T-helper 17 cell (primary cell): ENCODE results near the gene DDX51. TPM values are rescaled to one million over a fixed set of nuclear protein-coding genes. Genes with fewer than 3 reads are reported as not detected.
"Not testable (repeated sequence)": the region's sequence is repeated elsewhere in the genome, so short reads cannot be mapped to it uniquely, and the experiment has no call there.

Experiments
- ATAC-seq: fragments of 150-1000 bp; cut with Tn5 transposase; 2 replicates; pipeline ENCODE4 v1.10.0; 2021; ENCODE audit warnings: mild to moderate bottlenecking, moderate library complexity
- DNase-seq, 3 donors: peaks; one replicate each; pipeline versions ENCODE4 v3.0.0 to v3.0.0-alpha.2; 2020 to 2021
- H3K9me3 ChIP-seq: one replicate; pipeline ENCODE4 v1.7.0; 2013; ENCODE audit warnings: low read length, mild to moderate bottlenecking; ENCODE audit not compliant: control insufficient read depth, poor library complexity, severe bottlenecking
- H3K27ac Mint-ChIP-seq: one replicate; pipeline ENCODE4 v1.8.0; 2022; ENCODE audit warnings: mild to moderate bottlenecking, moderate library complexity, mixed read lengths
- H3K27me3 Mint-ChIP-seq: one replicate; pipeline ENCODE4 v1.8.0; 2022; ENCODE audit warnings: mixed read lengths
- H3K36me3 Mint-ChIP-seq: one replicate; pipeline ENCODE4 v1.8.0; 2022; ENCODE audit warnings: low read depth, mixed read lengths
- H3K4me1 Mint-ChIP-seq: one replicate; pipeline ENCODE4 v1.8.0; 2022; ENCODE audit warnings: mild to moderate bottlenecking, mixed read lengths
- H3K4me3 Mint-ChIP-seq: one replicate; pipeline ENCODE4 v1.8.0; 2022; ENCODE audit warnings: mild to moderate bottlenecking, moderate library complexity, mixed read lengths
- total RNA-seq, 4 donors: library from RNA in 2 of 4; stranded (reverse) in 2 of 4; gene quantifications; one replicate each; pipeline ENCODE4 v1.2.3 and lab custom pipeline; 2022 to 2026

DDX51 gene
- total RNA-seq, 2 donors from 2014 or later = 38.2 to 40.9 TPM

- H3K4me3 Mint-ChIP-seq = no peak overlapping the region
- H3K27ac Mint-ChIP-seq = no peak overlapping the region
- no peak for ATAC-seq
- H3K36me3 Mint-ChIP-seq = no peaks in the 10 kb centered on the region
- peaks cover 3% of the 10 kb centered on the region for H3K4me1 Mint-ChIP-seq
- H3K27me3 Mint-ChIP-seq = no peaks in the 10 kb centered on the region
- no peaks in the 10 kb centered on the region for H3K9me3 ChIP-seq
- peak in 2 of 3 donors; percentile 5 to 12 for DNase-seq
These were observed 7.1 kb upstream of the DDX51 start for GRCh38 chr12:132151145-132151765.

- Mint-ChIP-seq H3K27me3 (no peaks in the 10 kb centered on the region), H3K36me3 (no peaks in the 10 kb centered on the region), H3K4me1 (peaks cover 6% of the 10 kb centered on the region), H3K27ac (no peak overlapping the region), H3K4me3 (no peak overlapping the region)
- no peaks in the 10 kb centered on the region for H3K9me3 ChIP-seq
- ATAC-seq = no peak
- peak in 1 of 3 donors; percentile 7 for DNase-seq
These were observed 6.6 kb upstream of the DDX51 start for GRCh38 chr12:132150780-132151144.

GRCh38 chr12:132149526-132149925 is 5.4 kb upstream of the DDX51 start:
- H3K9me3 ChIP-seq, H3K27ac Mint-ChIP-seq, H3K36me3 Mint-ChIP-seq, ATAC-seq, DNase-seq, H3K27me3 Mint-ChIP-seq, H3K4me3 Mint-ChIP-seq: not testable (repeated sequence)
- peaks cover 18% of the 10 kb centered on the region for H3K4me1 Mint-ChIP-seq

GRCh38 chr12:132148368-132149045 is 4.4 kb upstream of the DDX51 start:
- Mint-ChIP-seq H3K4me3 (no peak overlapping the region), H3K4me1 (peaks cover 21% of the 10 kb centered on the region), H3K27ac (no peak overlapping the region), H3K36me3 (peaks cover 3% of the 10 kb centered on the region), H3K27me3 (no peaks in the 10 kb centered on the region)
- ATAC-seq = no peak
- H3K9me3 ChIP-seq = no peaks in the 10 kb centered on the region
- no peak for DNase-seq

GRCh38 chr12:132147423-132148367 is 3.6 kb upstream of the DDX51 start:
- Mint-ChIP-seq H3K4me1 (peaks cover 24% of the 10 kb centered on the region), H3K36me3 (peaks cover 3% of the 10 kb centered on the region), H3K27me3 (no peaks in the 10 kb centered on the region), H3K27ac (no peak overlapping the region), H3K4me3 (no peak overlapping the region)
- ATAC-seq (no peak), DNase-seq (peak in 1 of 3 donors; percentile 4)
- no peaks in the 10 kb centered on the region for H3K9me3 ChIP-seq

GRCh38 chr12:132146772-132147422 is 2.8 kb upstream of the DDX51 start:
- H3K4me1 Mint-ChIP-seq = peaks cover 24% of the 10 kb centered on the region
- peaks cover 3% of the 10 kb centered on the region for H3K36me3 Mint-ChIP-seq
- DNase-seq (no peak), ATAC-seq (no peak)
- no peaks in the 10 kb centered on the region for H3K9me3 ChIP-seq
- no peak overlapping the region for H3K27ac Mint-ChIP-seq
- H3K4me3 Mint-ChIP-seq = peak overlapping the region; percentile 96
- no peaks in the 10 kb centered on the region for H3K27me3 Mint-ChIP-seq

GRCh38 chr12:132146098-132146497 is 2.0 kb upstream of the DDX51 start:
- Mint-ChIP-seq H3K27ac (peak overlapping the region; percentile 94), H3K36me3 (peaks cover 3% of the 10 kb centered on the region), H3K4me3 (peak overlapping the region; percentile 96), H3K4me1 (peaks cover 24% of the 10 kb centered on the region), H3K27me3 (no peaks in the 10 kb centered on the region)
- ATAC-seq (no peak), DNase-seq (no peak)
- no peaks in the 10 kb centered on the region for H3K9me3 ChIP-seq

- ATAC-seq = no peak
- no peak for DNase-seq
- no peaks in the 10 kb centered on the region for H3K27me3 Mint-ChIP-seq
- H3K36me3 Mint-ChIP-seq = peaks cover 3% of the 10 kb centered on the region
- H3K9me3 ChIP-seq = no peaks in the 10 kb centered on the region
- H3K27ac Mint-ChIP-seq = peak overlapping the region; percentile 94
- H3K4me3 Mint-ChIP-seq = peak overlapping the region; percentile 96
- peaks cover 24% of the 10 kb centered on the region for H3K4me1 Mint-ChIP-seq
These were observed 1.2 kb upstream of the DDX51 start for GRCh38 chr12:132145334-132145733.

GRCh38 chr12:132144810-132145168 is 670 bp upstream of the DDX51 start:
- peaks cover 24% of the 10 kb centered on the region for H3K4me1 Mint-ChIP-seq
- ATAC-seq (peak; percentile 6), DNase-seq (no peak)
- H3K27me3 Mint-ChIP-seq = no peaks in the 10 kb centered on the region
- H3K4me3 Mint-ChIP-seq = peak overlapping the region; percentile 96
- peaks cover 3% of the 10 kb centered on the region for H3K36me3 Mint-ChIP-seq
- no peaks in the 10 kb centered on the region for H3K9me3 ChIP-seq
- H3K27ac Mint-ChIP-seq = peak overlapping the region; percentile 94

GRCh38 chr12:132143336-132144071 is 615 bp downstream of the DDX51 start:
- DNase-seq (no peak), ATAC-seq (peak; percentile 58)
- H3K27ac Mint-ChIP-seq = peak overlapping the region; percentile 94
- H3K36me3 Mint-ChIP-seq = peaks cover 3% of the 10 kb centered on the region
- H3K9me3 ChIP-seq = no peaks in the 10 kb centered on the region
- H3K27me3 Mint-ChIP-seq = no peaks in the 10 kb centered on the region
- H3K4me3 Mint-ChIP-seq = peak overlapping the region; percentile 75
- peaks cover 24% of the 10 kb centered on the region for H3K4me1 Mint-ChIP-seq

- DNase-seq (no peak), ATAC-seq (no peak)
- H3K9me3 ChIP-seq = no peaks in the 10 kb centered on the region
- Mint-ChIP-seq H3K4me3 (peak overlapping the region; percentile 75), H3K27ac (peak overlapping the region; percentile 74), H3K27me3 (no peaks in the 10 kb centered on the region), H3K4me1 (peaks cover 24% of the 10 kb centered on the region), H3K36me3 (peaks cover 3% of the 10 kb centered on the region)
These were observed 1.3 kb downstream of the DDX51 start for GRCh38 chr12:132142679-132143335.
